Coronary artery (tissue), 2 donors: ENCODE results near the gene DIAPH3.

Experiments
- DNase-seq: peaks from one replicate; pipeline ENCODE4 v3.0.0-alpha.2; 2017; ENCODE audit warnings: low spot score
- H3K27ac ChIP-seq, 2 donors: fragments of 200-600 bp; sonication (generic); one replicate each; pipeline ENCODE4 v1.5.1; 2016 to 2019
- H3K4me3 ChIP-seq: fragments of 200-600 bp; sonication (generic); 2 replicates; pipeline ENCODE4 v1.5.1; 2016; ENCODE audit warnings: mild to moderate bottlenecking, moderate library complexity
- TF ChIP-seq, protein P1 (sequence below): fragments of 200-600 bp; sonication (generic); IDR thresholded peaks from one replicate; pipeline ENCODE4 v1.5.1; 2019; ENCODE audit warnings: antibody characterized with exemption

DIAPH3 gene

DNA sequence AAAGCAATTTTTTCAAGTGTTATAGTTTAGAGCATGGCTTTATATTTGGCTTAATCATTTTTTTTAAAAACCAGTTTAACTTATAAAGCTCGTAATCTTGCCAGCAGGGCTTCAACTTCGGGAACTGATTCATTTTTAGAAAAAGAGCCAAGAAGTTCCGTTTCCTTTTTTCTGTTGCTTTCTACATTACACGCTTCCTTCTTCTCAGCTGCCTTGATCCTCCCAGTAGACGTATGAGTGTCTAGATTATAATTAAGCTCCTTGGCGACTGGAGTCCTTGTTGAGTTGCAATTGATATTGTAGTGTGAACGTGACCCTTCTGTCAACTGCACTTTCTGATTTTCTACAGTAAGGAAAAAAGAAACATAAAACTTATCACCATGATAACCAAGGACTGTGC is 497.2 kb downstream of the DIAPH3 start:
- H3K4me3 ChIP-seq, result no peak overlapping the region
- no peak overlapping the region for H3K27ac ChIP-seq
- TF ChIP-seq, protein P1, sequence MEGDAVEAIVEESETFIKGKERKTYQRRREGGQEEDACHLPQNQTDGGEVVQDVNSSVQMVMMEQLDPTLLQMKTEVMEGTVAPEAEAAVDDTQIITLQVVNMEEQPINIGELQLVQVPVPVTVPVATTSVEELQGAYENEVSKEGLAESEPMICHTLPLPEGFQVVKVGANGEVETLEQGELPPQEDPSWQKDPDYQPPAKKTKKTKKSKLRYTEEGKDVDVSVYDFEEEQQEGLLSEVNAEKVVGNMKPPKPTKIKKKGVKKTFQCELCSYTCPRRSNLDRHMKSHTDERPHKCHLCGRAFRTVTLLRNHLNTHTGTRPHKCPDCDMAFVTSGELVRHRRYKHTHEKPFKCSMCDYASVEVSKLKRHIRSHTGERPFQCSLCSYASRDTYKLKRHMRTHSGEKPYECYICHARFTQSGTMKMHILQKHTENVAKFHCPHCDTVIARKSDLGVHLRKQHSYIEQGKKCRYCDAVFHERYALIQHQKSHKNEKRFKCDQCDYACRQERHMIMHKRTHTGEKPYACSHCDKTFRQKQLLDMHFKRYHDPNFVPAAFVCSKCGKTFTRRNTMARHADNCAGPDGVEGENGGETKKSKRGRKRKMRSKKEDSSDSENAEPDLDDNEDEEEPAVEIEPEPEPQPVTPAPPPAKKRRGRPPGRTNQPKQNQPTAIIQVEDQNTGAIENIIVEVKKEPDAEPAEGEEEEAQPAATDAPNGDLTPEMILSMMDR, result no peak
- DNase-seq, result no peak

DNA sequence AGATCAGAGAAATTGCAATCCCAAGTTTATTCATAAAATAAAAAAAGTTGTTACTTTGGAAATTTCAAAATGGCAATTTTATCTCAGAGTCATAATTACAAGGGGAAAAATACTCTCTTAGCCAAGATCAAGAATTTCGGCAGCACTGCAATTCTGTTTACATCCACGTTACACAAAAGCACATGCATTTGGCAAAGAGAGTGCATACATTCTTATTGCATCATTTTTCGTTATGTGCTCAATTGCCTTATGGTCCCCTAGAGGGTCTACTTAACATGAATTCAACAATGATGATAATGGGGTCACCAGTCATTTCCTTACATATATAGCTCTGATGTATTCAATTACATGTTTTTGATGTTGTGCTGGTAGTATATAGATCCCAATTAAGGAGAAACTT is 498.0 kb downstream of the DIAPH3 start:
- Histone ChIP-seq H3K27ac (no peak overlapping the region), H3K4me3 (no peak overlapping the region)
- no peak for DNase-seq
- TF ChIP-seq, protein P1, result no peak

DNA sequence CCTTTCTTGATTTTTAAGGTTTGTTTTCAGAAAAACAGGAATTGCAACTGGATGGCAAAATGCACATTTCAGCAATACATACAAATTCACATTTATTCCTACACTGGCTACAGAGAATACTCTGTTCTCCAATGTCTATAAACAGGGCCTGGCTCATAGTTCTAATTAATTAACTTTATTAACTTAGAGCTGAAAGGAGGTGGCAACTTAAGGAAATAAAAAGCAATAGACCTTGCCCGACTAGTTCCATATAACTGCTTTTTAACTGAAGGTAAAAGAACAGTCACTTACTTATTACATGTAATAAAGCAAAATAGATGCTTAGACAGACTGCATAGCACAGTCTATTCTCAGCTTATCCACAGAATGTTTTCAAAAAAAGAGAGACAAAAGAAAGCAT is 498.5 kb downstream of the DIAPH3 start:
- no peak overlapping the region for H3K27ac ChIP-seq
- TF ChIP-seq, protein P1, result no peak
- no peak for DNase-seq
- no peak overlapping the region for H3K4me3 ChIP-seq

DNA sequence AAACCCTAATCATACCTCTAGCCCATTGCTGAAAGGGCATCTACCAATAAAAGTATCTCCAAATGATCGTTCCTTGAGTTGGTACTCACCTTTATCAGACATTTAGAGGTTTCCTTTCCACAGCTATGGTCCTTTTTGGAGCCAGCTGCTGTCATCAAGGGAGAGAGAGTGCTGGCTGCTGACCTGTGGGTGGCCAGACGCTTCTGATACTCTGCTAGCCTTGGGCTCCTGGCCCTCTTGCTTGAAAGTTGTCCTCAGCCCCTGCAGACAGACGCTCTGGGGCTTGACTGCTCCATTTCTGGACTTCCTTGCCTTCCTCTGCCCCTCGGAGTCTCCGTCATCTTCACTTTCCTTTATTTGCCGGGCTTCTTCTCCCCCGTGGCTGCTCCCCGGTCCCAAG is 499.1 kb downstream of the DIAPH3 start:
- TF ChIP-seq, protein P1, result no peak
- Histone ChIP-seq H3K4me3 (no peak overlapping the region), H3K27ac (no peak overlapping the region)
- DNase-seq, result no peak

DNA sequence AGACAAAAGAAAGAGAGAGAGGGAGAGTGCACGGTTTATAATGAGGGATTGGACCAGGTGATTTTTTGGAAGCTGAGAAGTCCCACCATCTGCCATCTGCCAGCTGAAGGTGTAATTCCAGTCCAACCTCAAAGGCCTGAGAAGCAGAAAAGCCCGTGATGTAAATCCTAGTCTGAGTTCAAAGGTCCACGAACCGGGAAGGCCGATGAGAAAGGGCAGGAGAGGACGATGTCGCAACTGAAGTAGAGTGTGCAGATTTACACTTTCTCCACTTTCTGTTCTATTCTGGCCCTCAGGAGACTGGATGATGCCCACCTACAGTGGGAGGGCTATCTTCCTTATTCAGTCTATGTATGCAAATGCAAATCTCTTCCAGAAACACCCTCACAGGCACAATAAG is 500.0 kb downstream of the DIAPH3 start:
- no peak overlapping the region for H3K27ac ChIP-seq
- TF ChIP-seq, protein P1, result no peak
- no peak overlapping the region for H3K4me3 ChIP-seq
- no peak for DNase-seq

DNA sequence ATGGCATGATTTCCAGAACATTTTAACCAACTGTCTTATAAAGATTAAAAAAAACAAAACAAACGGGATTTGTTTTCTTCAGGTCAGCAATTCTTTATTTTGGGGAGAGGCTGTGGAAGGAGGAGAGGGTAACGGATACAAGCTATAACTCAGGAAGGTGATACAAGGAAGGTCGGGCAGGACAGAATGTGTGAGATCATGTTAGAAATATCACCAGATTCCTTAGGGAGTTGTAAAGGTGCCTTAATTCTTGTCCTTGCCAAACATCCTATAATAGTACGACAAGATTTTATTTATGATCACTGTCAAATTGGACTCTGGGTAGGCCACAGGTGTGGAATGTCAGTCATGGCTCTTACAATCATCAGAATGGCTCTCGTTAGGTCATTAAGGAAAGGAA is 503.1 kb downstream of the DIAPH3 start:
- no peak for DNase-seq
- Histone ChIP-seq H3K27ac (no peak overlapping the region), H3K4me3 (no peak overlapping the region)
- TF ChIP-seq, protein P1, result no peak

DNA sequence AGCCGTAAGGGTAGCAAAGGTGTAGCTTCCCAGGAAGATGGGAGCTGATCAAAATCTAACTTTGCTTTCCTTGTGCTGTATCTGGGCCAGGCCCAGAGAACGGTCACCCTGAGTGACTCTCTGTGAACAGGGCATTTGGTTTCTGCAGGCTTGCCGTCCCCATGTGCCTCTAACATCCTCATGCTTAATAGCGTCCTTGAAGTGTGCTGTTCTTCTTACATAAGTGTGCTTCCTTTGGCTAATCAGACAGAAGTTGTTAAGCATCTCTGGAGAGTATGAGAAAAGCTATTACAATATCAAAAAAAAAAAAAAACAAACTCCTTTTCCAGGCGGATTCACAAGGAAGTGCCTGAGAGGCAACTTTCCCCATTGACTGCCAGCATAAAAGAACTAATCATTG is 503.7 kb downstream of the DIAPH3 start:
- TF ChIP-seq, protein P1, result no peak
- Histone ChIP-seq H3K27ac (no peak overlapping the region), H3K4me3 (no peak overlapping the region)
- no peak for DNase-seq
